ENCODE results near the gene MYBBP1A.

Gene MYBBP1A

GRCh38 chr17:4548061-4548461 lies 7.1 kb downstream of the MYBBP1A start:
- Histone ChIP-seq H3K27ac (ENCODE audit: low read length) (no peak overlapping the region), H3K79me2 (ENCODE audit: low read length) (peaks cover 21% of the 10 kb centered on the region), H2AFZ (ENCODE audit: low read length) (no peak overlapping the region), H3K4me3 (ENCODE audit: low read length) (no peak overlapping the region), H3F3A (ENCODE audit: insufficient read depth, low read length) (no peaks in the 10 kb centered on the region), H3K9me3 (replicated peaks; ENCODE audit: insufficient read depth, low read length) (no peaks in the 10 kb centered on the region), H3K36me3 (replicated peaks; ENCODE audit: insufficient read depth, low read length) (peaks cover 3% of the 10 kb centered on the region), H3K9me2 (replicated peaks; ENCODE audit: insufficient read depth, low read length) (no peaks in the 10 kb centered on the region), H3K4me1 (ENCODE audit: low read length) (no peaks in the 10 kb centered on the region), H3K4me2 (ENCODE audit: low read depth, low read length) (no peak overlapping the region), H4K20me1 (ENCODE audit: insufficient read depth, low read length) (no peaks in the 10 kb centered on the region), H3K9ac (ENCODE audit: low read length) (no peak overlapping the region), H3K27me3 (replicated peaks; ENCODE audit: insufficient read depth, low read length) (no peaks in the 10 kb centered on the region)
- DNase-seq: no peak
- TF ChIP-seq EZH2 (optimal IDR thresholded peaks at IDR 0.05; ENCODE audit: low read depth, low read length) (no peak), EZH2phosphoT487 (IDR thresholded peaks at IDR 0.05; ENCODE audit: low read length) (no peak), CTCF (IDR thresholded peaks at IDR 0.05; ENCODE audit: low read length) (no peak)

- Histone ChIP-seq H3F3A (ENCODE audit: insufficient read depth, low read length) (no peaks in the 10 kb centered on the region), H3K36me3 (replicated peaks; ENCODE audit: insufficient read depth, low read length) (peaks cover 3% of the 10 kb centered on the region)
- DNase-seq: no peak
These were observed 7.9 kb downstream of the MYBBP1A start for GRCh38 chr17:4547118-4547906.

GRCh38 chr17:4545217-4545951 lies 9.8 kb downstream of the MYBBP1A start:
- Histone ChIP-seq H3K9me2 (replicated peaks; ENCODE audit: insufficient read depth, low read length) (no peaks in the 10 kb centered on the region), H3K27ac (ENCODE audit: low read length) (no peak overlapping the region), H3K79me2 (ENCODE audit: low read length) (peaks cover 5% of the 10 kb centered on the region), H3K4me1 (ENCODE audit: low read length) (no peaks in the 10 kb centered on the region), H3K4me2 (ENCODE audit: low read depth, low read length) (no peak overlapping the region), H2AFZ (ENCODE audit: low read length) (no peak overlapping the region), H4K20me1 (ENCODE audit: insufficient read depth, low read length) (no peaks in the 10 kb centered on the region), H3K9ac (ENCODE audit: low read length) (no peak overlapping the region), H3K4me3 (ENCODE audit: low read length) (no peak overlapping the region), H3K36me3 (replicated peaks; ENCODE audit: insufficient read depth, low read length) (peaks cover 3% of the 10 kb centered on the region), H3K27me3 (replicated peaks; ENCODE audit: insufficient read depth, low read length) (no peaks in the 10 kb centered on the region), H3K9me3 (replicated peaks; ENCODE audit: insufficient read depth, low read length) (no peaks in the 10 kb centered on the region), H3F3A (ENCODE audit: insufficient read depth, low read length) (no peaks in the 10 kb centered on the region)
- no peak for DNase-seq
- TF ChIP-seq EZH2 (optimal IDR thresholded peaks at IDR 0.05; ENCODE audit: low read depth, low read length) (no peak), CTCF (IDR thresholded peaks at IDR 0.05; ENCODE audit: low read length) (no peak), EZH2phosphoT487 (IDR thresholded peaks at IDR 0.05; ENCODE audit: low read length) (no peak)

More at GRCh38 chr17:4547118-4547906, 7.9 kb downstream of the MYBBP1A start:
- no peak for TF ChIP-seq EZH2phosphoT487 (IDR thresholded peaks at IDR 0.05; ENCODE audit: low read length)
- TF ChIP-seq EZH2 (optimal IDR thresholded peaks at IDR 0.05; ENCODE audit: low read depth, low read length): no peak
- TF ChIP-seq CTCF (IDR thresholded peaks at IDR 0.05; ENCODE audit: low read length): no peak
- Histone ChIP-seq H3K79me2 (ENCODE audit: low read length) (peaks cover 14% of the 10 kb centered on the region), H3K27ac (ENCODE audit: low read length) (no peak overlapping the region), H3K4me3 (ENCODE audit: low read length) (no peak overlapping the region), H2AFZ (ENCODE audit: low read length) (no peak overlapping the region), H3K27me3 (replicated peaks; ENCODE audit: insufficient read depth, low read length) (no peaks in the 10 kb centered on the region), H4K20me1 (ENCODE audit: insufficient read depth, low read length) (no peaks in the 10 kb centered on the region), H3K4me1 (ENCODE audit: low read length) (no peaks in the 10 kb centered on the region), H3K4me2 (ENCODE audit: low read depth, low read length) (no peak overlapping the region), H3K9me2 (replicated peaks; ENCODE audit: insufficient read depth, low read length) (no peaks in the 10 kb centered on the region), H3K9ac (ENCODE audit: low read length) (no peak overlapping the region), H3K9me3 (replicated peaks; ENCODE audit: insufficient read depth, low read length) (no peaks in the 10 kb centered on the region)

All from MM.1S (cell line).